GM13976 (cell line): ENCODE data around the gene DYNLT1.
"Not testable (repeated sequence)": the region's sequence is repeated elsewhere in the genome, so short reads cannot be mapped to it uniquely, and the experiment has no call there.

Experiments used
- DNase-seq: peaks from one replicate; pipeline ENCODE4 v3.0.0; 2012; ENCODE audit warnings: low spot score
- in situ Hi-C: fragments of 300-500 bp; cut with MboI; formaldehyde crosslinking; loops from one replicate; pipeline ENCODE4 v1.12.0; 2022; ENCODE audit warnings: low sequenced_read_pairs, mixed read lengths, inconsistent platforms; ENCODE audit not compliant: unreplicated experiment
- TF ChIP-seq, protein P1 (sequence below): IDR thresholded peaks from 2 replicates; pipeline ENCODE4 v1.5.1; 2012; ENCODE audit warnings: borderline replicate concordance, mild to moderate bottlenecking; ENCODE audit not compliant: insufficient read depth; ENCODE audit errors: extremely low read depth, missing control alignments, control extremely low read depth

DYNLT1 gene

GRCh38 chr6:158639056-158639455, 5.5 kb downstream of the DYNLT1 start:
- DNase-seq = no peak
- in situ Hi-C loops = no loop called here
- TF ChIP-seq, protein P1, sequence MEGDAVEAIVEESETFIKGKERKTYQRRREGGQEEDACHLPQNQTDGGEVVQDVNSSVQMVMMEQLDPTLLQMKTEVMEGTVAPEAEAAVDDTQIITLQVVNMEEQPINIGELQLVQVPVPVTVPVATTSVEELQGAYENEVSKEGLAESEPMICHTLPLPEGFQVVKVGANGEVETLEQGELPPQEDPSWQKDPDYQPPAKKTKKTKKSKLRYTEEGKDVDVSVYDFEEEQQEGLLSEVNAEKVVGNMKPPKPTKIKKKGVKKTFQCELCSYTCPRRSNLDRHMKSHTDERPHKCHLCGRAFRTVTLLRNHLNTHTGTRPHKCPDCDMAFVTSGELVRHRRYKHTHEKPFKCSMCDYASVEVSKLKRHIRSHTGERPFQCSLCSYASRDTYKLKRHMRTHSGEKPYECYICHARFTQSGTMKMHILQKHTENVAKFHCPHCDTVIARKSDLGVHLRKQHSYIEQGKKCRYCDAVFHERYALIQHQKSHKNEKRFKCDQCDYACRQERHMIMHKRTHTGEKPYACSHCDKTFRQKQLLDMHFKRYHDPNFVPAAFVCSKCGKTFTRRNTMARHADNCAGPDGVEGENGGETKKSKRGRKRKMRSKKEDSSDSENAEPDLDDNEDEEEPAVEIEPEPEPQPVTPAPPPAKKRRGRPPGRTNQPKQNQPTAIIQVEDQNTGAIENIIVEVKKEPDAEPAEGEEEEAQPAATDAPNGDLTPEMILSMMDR = no peak

DNA sequence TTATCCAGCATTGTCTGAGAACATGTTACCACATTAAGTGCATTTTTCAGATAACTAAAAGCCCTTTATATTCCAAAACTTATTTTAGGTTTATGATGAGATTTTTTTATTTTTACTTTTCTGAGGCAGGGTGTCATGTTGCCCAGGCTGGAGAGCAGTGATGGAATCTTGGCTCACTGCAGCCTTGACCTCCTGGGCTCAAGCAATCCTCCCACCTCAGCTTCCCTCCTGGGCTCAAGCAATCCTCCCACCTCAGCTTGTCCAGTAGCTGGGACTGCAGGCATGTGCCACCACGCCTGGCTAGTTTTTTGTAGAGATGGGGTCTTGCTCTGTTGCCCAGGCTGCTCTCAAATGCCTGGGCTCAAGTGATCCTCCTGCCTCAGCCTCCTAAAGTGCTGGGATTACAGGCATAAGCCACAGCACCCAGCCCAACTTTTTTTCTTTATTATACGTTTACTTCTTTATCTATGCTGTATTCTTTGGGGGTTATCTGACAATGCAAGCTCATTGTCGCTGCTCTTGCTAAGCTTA, 6.2 kb downstream of the DYNLT1 start:
- TF ChIP-seq, protein P1 = no peak

DNA sequence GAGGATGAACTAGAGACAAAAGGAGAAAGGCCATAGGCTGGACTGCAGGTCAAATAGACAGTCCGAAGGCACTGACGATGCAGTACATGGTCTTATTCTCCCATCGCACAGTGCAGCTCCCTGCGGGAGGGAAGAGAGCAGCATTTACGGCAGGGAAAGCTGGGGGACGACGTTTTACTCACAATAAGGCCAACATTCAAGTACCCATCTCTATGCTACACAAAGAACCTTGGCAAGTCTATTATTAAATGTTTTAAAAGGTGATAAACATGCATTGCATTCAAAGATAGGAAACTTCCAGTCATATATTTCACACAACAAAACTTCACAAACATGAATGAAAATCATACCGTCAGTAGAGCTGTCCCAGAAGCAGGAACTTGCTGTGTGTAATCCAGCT, 7.8 kb downstream of the DYNLT1 start:
- TF ChIP-seq, protein P1 = no peak
- DNase-seq = no peak
- in situ Hi-C loops = no loop called here

More for the DNA sequence above, 6.2 kb downstream of the DYNLT1 start:
- in situ Hi-C loops = no loop called here
- DNase-seq = no peak

GRCh38 chr6:158635427-158636073, 9.0 kb downstream of the DYNLT1 start:
- in situ Hi-C loops = no loop called here
- no peak for DNase-seq
- TF ChIP-seq, protein P1 = no peak

DNA sequence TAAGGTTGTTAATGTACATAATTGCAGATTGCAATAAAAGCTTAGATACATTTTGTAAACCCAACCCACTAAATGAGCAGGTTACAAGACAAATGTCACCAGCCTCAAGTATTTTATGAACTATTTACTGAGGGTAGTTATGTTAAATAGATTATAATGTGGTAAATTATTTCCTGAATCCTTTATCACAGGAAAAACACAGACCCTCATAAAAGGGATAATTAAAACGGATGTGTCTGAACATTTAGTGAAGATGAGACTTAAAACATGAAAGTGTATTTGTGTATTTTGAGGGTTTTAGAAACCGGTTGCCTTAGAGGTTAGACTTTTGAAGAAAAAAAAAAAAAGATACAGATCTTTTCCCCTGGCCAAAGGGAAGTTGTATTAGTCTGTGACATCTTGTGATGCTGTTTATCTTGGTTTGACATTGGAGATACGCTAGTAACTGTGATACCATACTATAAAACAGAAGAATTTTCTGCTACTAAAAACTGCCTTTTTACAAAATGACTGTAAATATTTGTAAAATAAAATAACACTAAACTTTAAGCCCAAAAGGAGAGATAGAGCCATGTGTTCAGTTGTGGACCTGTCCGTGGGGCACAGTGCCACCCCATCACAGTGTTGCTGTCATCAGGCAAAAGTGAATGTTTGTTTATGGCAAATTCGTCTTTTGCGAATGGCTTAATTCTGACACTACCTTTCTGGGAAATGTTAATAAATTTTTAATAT, 9.7 kb downstream of the DYNLT1 start:
- TF ChIP-seq, protein P1 = no peak
- DNase-seq = no peak
- in situ Hi-C loops = no loop called here

- DNase-seq = no peak
- in situ Hi-C loops = no loop called here
- TF ChIP-seq, protein P1 = no peak
Observed at GRCh38 chr6:158633127-158633526, 11.4 kb downstream of the DYNLT1 start.

GRCh38 chr6:158632538-158633119, 11.9 kb downstream of the DYNLT1 start:
- DNase-seq, in situ Hi-C loops: not testable (repeated sequence)
